RCC 7860 (cell line): ENCODE results near the gene CAPZB.

ENCODE experiments used
- DNase-seq: peaks from one replicate; pipeline ENCODE4 v3.0.0-alpha.2; 2015; ENCODE audit warnings: low spot score
- FAIRE-seq: peaks from 2 replicates; lab custom pipeline; 2012; peaks lifted over from hg19 to GRCh38; lab: Jason Lieb, UNC

Gene CAPZB

DNA sequence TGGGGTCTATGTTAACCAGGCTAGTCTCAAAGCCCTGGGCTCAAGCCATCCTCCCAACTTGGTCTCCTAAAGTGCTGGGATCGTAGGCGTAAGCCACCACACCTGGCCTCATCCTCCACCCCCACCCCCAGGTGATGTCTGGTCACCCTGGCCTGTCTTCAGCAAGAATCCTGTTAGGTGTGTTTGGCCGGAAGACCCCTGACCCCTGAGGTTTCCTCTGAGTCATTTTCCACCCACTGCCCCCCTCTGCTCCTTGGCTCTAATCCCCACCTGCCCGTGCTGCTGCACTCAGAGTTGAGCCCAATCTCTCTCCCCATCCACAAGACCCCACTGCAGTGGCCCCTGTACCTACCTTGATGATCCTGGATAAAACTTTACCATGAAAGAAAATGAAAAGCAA lies 148.1 kb downstream of the CAPZB start:
- DNase-seq = no peak
- FAIRE-seq = no peak

DNA sequence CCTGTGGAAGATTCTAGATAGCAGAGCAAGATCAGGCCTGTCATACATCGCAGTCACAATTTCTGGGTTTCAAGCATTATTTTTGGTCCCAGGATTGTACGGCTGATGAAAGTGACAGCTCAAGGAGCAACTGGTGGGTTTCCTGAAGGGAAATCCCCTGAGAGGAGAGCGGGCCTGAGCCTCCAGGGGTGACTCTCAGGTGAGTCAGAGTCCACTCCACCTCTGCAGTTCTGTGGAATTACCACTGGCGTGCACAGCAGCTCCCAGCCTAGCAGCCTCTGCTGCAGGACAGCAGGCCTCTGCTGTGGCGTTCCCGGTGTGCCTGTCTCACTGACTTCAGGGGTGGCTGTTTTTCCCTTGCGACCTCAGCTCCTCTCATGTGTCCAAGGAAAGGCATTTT lies 148.8 kb downstream of the CAPZB start:
- FAIRE-seq = no peak

DNA sequence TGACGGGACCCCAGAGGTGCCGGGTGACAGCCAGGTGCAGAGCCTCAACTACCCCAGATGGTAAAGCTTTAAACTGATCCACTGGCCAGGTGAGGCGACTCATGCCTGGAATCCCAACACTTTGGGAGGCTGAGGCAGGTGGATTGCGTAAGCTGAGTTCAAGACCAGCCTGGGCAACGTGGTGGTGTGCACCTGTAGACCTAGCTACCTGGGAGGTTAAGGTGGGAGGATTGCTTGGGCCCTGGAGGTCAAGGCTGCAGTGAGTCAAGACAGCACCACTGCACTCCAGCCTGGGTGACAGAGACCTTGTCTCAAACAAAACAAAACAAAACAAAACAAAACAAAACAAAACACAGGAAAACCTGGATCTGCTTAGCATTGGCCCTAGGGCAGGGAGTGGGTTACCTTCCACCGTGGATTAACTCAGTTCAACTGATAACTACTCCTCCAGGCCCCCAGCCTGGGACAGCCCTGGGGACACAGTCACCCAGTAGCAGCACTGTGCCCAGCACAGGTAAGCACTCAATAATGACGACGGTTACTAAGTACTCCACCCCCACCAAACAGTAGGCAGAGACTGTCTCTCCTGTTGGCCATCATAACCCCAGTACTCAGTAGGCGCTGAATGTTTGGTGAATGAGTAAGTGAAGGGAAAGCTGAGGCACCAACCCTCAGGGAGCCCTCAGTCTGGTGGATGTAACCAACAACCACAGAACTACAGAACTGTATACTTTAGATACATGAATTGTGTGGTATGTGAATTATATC lies 151.6 kb downstream of the CAPZB start:
- no peak for FAIRE-seq
- peak; percentile 11 for DNase-seq

More for the DNA sequence above, 148.8 kb downstream of the CAPZB start:
- DNase-seq = peak; percentile 76

DNA sequence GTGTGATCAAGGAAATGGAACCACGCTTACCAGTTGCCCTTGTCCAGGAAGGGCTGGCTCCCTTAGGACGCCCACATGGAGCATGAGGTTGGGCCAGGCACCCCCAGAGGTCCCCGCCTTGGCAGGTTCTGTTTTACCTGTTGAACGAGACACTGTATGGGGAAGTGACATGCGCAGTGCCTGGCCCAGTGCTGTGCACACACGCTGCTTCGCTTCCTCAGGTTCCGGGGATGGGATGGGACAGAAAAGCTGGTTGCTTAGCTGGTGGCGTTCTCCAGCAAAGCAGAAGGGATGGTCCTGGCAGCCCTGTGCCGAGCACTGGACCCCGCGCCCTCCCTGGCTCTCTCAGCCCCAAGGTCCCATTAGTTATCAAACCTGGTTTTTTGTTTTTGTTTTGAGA lies 152.5 kb downstream of the CAPZB start:
- no peak for DNase-seq

DNA sequence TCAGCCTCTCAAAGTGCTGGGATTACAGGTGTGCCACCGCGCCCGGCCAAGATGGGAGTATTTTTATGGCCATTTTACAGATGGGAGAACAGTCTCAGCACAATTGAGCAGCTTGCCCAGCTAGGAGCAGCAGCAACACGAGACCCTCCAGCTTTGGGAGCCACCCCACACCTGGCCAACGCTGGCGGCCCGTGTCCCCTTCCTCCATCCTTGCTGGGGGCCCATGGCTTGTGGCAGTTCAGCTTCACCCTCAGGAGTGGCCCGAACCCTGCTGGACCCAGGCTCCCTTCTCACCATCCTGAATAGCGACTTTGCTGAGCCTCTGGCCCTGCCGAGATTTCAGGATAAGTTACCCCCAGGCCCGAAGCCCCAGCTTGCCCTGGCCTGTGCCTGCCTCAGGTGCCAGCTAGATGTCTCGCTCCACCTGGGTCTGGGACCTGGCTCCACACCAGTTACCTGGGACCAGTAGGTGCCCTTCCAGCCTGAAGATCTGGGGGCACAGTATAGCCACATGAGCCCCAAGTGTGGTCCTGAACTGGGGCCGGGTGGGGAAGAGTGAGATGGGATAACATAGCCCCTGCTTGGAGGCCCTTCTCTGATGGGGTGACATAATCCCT lies 154.0 kb downstream of the CAPZB start:
- no peak for DNase-seq
- no peak for FAIRE-seq

More for the DNA sequence above, 152.5 kb downstream of the CAPZB start:
- FAIRE-seq = no peak

DNA sequence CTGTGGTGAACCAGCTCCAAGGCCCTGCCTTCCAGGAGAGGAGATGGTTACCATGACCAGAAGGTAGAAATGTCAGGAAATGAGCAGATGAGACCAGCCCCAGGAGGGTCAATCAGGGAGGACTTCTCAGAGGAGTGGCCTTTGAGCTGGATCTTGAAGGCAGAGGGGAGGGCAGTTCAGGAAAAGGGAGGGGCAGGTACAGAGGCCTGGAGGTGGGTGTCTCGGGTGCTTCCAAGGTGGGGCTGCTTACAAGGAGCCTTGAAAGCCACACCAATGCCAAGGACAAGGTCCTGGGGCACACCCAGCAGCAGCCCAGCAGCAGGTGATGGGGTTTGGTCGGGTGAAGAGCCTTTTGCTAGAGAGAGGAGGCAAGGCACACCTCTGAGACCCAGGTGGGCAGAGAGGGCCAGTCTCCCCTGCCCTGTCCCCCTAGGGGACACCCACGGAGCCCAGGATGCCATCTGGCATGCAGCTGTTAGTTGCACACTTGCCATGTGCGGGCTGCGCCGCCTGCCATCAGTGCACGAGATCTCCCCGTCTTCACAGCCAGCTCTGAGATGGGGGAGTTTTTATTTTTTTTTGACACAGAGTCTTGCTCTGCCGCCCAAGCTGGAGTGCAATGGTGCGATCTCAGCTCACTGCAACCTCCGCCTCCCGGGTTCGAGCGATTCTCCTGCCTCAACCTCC lies 154.7 kb downstream of the CAPZB start:
- FAIRE-seq = no peak
- DNase-seq = no peak

DNA sequence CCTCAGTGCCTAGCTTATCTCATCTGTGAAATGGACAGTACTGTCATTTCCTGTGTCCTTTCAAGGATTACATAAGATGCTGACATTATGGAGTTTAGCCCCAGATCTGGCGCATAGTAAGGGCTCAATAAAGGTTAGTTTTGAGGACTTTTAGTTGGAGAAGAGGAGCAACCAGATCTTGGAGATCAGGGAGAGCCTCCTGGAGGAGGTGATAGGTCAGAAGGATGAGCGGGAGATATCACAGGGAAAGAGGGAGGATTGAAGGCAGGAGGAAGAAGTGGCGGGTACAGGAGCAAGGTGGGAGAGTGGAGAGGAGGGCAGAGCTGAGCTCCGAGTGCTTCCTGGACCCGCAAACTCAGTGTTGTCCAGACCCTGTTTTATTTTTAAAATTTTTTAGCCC lies 155.7 kb downstream of the CAPZB start:
- FAIRE-seq (no peak), DNase-seq (no peak)

DNA sequence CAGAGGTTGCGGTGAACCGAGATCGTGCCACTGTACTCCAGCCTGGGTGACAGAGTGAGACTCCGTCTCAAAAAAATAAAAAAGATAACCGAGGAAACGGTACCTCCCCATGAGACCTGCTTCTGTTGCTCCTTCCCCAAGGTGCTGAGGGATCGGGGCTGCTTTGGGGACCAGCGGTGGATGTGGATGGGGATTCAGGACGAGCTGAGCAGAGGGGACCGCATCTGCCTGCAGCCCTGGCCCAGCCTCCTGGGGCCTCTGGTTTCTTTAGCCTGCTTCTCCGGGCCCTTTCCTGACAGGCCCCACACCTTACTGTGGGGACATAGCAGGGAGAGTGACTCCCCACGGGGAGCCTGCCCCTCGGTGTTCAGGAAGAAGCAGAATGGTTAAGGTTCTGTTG lies 156.2 kb downstream of the CAPZB start:
- FAIRE-seq = no peak
- DNase-seq = no peak

DNA sequence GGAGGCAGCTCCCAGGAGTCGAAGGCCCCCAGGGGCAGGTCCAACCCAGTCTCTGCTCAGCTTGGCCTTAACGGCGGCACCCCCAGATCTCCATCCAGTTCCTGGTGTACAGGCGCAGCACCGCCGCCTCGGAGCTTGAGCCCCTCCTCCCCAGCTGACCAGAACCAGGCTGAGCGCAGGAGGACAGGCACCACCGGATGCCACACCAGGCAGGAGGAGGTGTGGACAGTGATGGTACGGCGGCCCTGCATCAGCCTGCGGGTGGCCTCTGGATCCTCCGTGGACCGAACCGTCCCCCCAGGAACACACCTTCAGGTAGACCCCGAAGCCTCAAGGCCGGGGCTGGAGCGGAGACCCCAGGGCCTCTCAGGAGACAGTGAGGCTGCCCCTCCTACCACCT lies 156.9 kb downstream of the CAPZB start:
- no peak for DNase-seq
- no peak for FAIRE-seq

DNA sequence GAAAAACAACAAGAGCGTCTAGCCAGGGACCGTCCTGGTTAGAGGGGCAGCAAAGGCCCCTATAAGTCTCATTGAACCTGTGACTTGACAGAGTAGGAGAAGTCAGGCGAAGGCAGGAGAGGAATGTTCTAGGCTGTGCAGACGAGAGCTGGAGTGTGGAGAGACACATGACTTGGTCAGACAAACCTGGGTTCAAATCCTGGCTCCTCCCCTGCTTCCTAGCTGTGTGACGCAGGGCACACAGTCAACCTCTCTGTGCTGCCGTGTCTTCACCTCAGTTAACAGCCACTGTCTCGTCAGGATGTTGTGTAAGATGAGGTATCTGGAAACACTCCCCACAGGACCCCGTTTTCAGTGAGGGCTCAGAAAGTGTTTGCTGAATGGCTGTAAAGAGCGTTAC lies 157.6 kb downstream of the CAPZB start:
- FAIRE-seq (no peak), DNase-seq (no peak)

DNA sequence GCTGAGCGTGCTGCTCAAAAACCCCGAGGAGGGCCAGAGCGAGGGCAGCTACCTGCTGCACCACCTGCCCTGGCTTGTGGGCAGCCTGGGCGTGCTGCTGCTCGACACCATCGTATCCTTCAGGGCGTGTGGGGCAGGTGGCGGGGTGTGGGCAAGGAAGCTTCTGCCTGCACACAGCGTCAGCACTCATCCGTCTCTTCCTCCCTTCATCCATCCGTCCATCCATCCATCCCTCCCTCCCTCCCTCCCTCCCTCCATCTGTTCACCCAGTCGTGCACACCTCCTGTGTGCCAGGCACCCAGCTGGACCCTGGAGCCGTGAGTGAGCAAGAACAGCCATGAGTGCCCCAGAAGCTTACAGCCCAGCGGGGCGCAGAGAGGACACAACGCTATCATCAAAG lies 158.0 kb downstream of the CAPZB start:
- FAIRE-seq (no peak), DNase-seq (no peak)

DNA sequence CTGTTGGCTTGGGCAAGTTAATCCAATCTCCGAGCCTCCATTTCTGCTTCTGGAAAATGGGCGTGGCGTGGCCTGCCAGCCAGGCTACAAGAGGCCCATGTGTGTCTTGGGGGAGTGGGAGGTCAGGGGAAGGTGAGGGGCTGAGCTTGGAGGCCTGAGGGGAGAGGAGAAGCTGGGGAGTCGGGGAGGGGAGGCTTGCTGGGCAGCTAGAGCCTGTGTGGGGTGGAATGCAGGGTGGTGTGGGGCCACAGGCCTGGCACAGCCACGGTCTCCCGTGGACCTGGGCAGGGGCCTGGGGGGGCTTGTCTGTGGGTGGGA lies 158.6 kb downstream of the CAPZB start:
- no peak for FAIRE-seq
- DNase-seq = no peak

DNA sequence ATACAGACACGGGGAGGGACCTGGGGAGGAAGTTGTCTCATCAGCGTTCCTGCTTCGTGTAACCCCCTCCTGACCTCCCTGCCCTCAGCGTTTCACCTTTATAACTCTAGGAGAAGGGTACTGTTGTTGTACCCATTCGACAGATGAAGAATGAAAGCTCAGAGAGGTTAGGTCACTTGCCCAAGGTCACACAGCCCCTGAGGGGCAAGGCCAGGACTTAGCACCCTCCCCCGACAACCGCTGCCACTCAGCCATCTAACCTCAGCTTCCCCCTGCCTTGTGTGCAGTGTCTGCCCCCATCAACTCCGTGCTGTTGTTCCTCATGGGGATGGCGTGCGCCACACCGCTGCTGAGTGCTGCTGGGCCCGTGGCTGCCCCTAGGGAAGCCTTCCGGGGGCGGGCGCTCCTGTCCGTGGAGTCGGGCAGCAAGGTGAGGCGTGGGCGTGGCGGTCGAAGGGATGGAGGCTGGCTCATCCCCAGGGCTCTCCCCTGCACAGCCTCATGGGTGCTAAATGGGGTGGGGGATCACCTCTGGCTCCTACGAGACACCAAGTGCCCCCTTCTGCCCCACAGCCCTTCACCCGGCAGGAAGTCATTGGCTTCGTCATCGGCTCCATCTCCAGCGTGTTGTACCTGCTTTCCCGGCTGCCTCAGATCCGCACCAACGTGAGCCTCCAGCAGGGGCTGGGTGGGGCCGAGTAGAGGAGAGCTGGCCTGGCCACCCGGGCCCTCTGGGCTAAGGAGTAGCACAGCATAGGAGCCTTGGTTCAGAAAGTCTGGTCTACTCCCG lies 159.2 kb downstream of the CAPZB start:
- no peak for FAIRE-seq

DNA sequence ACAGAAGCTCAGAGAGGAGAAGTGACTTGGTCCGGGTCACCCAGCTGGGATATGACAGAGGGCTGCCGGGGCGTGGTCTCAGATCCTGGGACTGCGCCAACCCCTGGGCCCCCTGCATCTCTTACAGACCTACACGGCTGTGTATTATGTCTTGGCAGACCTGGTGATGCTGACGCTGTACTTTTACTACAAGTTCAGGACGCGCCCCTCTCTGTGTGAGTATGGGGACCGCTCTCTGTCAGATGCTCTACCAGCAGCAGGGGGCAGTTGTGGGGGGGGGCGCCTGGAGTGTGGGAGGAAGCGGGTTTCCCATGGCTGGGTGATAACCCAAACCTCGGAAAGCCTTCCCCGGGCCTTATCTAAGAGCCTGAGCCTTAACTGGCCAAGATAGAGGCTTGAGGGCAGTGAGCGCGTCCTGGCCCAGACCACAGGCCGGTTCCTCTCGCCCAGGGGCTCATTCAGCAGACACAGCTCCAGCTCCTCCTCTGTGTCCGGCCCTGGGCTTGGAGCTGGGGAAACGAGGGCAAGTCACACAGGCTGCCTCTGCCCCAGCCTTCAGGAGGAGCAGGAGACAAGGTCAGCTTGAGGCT lies 159.9 kb downstream of the CAPZB start:
- FAIRE-seq (no peak), DNase-seq (no peak)

More for the DNA sequence above, 159.2 kb downstream of the CAPZB start:
- DNase-seq = no peak

DNA sequence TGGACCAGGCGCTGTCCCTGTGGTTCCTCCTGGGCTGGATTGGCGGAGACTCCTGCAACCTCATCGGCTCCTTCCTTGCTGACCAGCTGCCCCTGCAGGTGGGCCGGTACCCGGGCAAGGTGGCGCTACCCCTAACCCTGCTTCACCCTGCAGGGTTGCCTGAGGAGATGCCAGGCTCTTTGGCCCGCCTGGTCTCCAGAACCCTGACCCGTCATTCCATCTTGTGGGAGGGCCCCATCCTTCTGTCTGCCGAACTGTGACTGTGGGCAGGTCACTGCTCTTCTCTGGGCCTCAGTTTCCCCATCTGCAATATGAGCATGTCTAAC lies 160.7 kb downstream of the CAPZB start:
- no peak for DNase-seq
- no peak for FAIRE-seq

DNA sequence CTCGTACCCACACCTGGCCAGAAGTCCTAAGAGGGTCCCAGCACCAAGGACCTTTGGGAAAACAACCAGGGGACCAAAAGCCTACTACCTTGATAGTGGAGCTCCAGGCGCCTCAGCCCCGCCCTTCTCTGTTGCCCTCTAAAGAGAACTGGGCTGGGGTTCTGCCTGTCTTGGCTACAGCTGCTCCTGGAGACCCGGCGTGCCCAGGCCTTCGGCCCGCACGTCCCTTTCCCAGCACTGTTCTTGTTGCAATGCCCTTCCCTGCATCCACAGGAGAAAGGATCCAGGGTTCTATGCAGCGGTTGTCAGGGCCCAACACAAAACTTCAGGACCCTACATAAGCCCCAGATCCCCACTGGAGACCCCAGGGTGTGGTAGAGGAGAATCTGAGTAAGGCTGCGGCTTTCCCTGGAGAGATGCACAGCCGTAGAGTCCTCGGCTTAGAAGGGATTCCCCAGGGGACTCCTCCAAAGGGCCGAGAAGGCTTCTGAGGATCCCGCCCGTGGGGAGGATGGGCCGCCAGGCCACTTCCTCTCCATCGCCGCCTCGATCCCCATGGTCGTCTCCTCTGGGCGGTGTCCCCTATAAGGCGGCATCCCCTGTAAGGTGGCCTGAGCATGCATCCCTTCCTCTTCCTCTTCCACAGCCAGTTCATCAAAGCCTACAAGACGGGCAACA lies 161.2 kb downstream of the CAPZB start:
- FAIRE-seq = no peak
- no peak for DNase-seq

DNA sequence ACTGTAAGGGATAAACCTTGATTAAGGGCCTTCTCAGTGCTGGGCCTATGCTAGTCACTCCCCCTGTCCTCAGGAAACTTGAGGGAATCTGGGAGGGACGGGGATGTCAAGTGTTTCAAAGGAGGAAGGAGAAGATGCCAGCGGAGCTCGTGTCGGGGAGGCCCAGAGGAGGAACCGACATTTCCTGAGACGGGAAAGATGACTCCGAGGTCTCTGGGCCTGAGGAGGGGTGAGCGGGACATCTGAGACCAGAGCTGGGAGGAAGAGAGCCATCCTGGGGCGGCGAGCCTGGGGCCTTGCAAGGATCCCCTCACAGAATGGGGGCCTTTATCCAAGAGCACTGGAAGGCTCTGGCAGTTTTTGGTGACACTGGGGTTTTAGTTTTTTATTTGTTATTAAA lies 162.9 kb downstream of the CAPZB start:
- FAIRE-seq (no peak), DNase-seq (no peak)

DNA sequence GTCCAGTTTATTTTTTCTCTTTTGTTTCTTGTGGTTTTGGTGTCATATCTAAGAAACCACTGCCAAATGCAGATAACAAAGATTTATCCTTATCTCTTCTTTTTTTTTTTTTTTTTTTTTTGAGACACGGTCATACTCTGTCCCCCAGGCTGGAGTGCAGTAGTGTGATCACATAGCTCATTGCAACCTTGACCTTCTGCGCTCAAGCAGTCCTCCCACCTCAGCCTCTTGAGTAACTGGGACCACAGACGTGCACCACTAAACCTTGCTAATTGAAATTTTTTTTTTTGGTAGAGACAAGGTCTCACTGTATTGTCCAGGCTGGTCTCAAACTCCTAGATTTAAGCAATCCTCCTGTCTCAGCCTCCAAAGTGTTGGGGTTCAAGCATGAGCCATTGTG lies 164.3 kb downstream of the CAPZB start:
- FAIRE-seq (no peak), DNase-seq (no peak)

DNA sequence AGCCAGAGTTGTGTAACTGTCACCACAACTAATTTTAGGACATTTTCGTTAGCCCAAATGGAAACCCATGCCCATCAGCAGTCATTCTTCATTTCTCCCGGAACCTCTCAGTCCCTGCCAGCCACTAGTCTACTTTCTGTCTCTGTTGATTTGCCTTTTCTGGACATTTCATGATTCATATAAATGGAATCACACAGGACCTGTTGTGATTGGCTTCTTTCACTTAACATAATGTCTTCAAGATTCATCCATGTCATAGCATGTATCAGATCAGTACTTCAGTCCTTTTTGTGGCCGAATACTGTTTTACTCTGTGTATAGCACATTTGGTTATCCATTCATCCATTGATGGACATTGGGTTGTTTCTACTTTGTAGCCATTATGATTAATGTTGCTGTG lies 166.1 kb downstream of the CAPZB start:
- DNase-seq = no peak

DNA sequence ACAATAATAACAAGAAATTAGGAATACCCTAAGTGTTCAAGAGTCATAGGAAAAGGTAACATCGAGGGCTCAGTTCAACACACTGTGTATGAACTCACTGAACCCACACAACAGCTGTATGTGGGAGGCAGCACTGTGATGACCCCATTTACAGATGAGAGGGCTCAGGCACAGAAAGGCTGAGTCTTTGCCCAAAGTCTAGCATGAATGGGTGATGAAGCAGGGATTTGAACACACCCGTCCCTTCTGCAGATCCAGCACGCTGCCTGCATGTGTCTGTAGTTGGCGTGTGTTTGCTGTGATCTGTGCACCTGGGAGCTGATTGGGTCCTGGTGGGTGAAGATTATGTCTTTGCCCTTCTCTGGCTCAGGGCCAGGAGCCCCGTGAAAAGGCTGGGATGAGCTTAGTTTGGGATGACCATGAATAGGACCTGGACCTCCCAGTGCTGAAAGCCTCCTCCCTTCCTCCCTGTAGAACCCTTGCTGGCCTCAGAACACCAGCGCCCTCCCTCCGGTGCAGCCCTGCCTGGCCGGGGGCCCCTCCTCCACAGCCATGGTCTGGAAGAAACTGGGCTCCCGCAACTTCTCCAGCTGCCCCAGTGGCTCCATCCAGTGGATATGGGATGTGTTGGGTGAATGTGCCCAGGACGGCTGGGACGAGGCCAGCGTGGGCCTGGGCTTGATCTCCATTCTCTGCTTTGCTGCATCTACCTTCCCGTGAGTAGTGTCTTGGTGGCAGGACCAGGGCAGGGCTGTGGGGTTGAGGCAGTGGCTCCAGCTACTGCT lies 168.0 kb downstream of the CAPZB start:
- no peak for FAIRE-seq
- DNase-seq = no peak

More for the DNA sequence above, 166.1 kb downstream of the CAPZB start:
- FAIRE-seq = no peak
